ENCODE results near the gene MED13. TPM values are rescaled to one million over a fixed set of nuclear protein-coding genes. Genes with fewer than 3 reads are reported as not detected.

The MED13 gene
- total RNA-seq, 2 experiments from 2014 or later: 36.2 to 36.4 TPM

DNA sequence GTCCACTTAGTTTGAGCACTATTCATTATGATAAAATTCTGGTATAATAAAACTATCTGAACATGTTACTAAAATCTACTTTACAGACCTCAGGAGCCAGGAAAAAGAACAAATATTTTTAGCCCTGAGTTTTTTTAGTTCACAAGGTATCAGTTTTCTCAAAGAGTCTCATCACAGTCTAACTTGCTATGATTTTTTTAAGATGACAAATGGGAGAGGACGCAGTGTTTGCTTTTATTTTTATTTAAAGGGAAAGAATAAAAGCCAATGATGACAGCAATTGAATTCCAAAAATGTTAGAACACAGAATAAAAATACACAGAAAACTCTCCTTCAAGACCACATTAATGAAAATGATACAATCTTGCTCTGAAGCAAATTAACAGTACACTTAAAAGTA lies 7.4 kb downstream of the MED13 start:
- Mint-ChIP-seq H3K27ac (no peak overlapping the region), H3K36me3 (ENCODE audit: low read depth) (peaks cover 30% of the 10 kb centered on the region), H3K4me1 (ENCODE audit: low read depth) (peaks cover 54% of the 10 kb centered on the region), H3K27me3 (no peaks in the 10 kb centered on the region), H3K9me3 (no peaks in the 10 kb centered on the region), H3K4me3 (no peak overlapping the region)
- no peak for ATAC-seq
- CTCF ChIA-PET: interaction anchor here (1.4 to 2.7 kb wide), 2 partner anchors 8 to 52 kb away, joined by 3 to 9 read pairs; no protein-coding TSS in a partner anchor
- no peak for DNase-seq
- POLR2A ChIA-PET: no interaction called here
- TF ChIP-seq, protein P1, sequence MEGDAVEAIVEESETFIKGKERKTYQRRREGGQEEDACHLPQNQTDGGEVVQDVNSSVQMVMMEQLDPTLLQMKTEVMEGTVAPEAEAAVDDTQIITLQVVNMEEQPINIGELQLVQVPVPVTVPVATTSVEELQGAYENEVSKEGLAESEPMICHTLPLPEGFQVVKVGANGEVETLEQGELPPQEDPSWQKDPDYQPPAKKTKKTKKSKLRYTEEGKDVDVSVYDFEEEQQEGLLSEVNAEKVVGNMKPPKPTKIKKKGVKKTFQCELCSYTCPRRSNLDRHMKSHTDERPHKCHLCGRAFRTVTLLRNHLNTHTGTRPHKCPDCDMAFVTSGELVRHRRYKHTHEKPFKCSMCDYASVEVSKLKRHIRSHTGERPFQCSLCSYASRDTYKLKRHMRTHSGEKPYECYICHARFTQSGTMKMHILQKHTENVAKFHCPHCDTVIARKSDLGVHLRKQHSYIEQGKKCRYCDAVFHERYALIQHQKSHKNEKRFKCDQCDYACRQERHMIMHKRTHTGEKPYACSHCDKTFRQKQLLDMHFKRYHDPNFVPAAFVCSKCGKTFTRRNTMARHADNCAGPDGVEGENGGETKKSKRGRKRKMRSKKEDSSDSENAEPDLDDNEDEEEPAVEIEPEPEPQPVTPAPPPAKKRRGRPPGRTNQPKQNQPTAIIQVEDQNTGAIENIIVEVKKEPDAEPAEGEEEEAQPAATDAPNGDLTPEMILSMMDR (IDR thresholded peaks at IDR 0.05): no peak
- intact Hi-C loops (cut with micrococcal nuclease): no loop called here

DNA sequence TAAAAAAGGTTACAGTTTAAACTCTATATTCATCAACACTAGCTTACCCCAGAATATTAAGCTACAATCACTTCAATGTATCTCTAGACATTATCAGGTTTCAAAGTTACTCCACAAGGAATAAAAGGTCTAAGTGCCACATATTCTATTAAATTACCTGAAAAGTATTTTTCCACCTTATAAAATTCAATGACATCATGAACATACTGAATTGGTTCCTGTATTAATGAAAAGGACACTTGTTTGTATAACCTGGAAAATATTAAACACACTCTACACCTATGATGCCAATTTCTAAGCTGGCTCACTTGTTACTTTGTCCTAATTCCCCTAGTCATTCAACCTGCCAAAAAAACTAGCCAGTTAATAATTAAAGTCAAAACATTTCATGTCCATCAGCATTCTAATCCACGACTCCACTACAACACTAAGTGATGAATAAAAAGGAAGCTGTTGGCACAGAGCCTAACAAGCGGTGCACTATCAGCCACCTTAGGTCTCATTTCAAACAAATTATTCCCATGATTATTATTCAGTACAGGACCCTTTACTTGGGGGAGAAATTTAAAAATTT lies 12.2 kb downstream of the MED13 start:
- DNase-seq (no peak), ATAC-seq (no peak)
- Mint-ChIP-seq H3K27ac (peak overlapping the region; percentile 23), H3K9me3 (no peaks in the 10 kb centered on the region), H3K4me1 (ENCODE audit: low read depth) (peaks cover 46% of the 10 kb centered on the region), H3K36me3 (ENCODE audit: low read depth) (peaks cover 35% of the 10 kb centered on the region), H3K27me3 (no peaks in the 10 kb centered on the region), H3K4me3 (no peak overlapping the region)
- ChIA-PET CTCF (interaction anchor here (1.2 to 3.2 kb wide), 6 partner anchors 10 to 640 kb away, joined by 4 to 10 read pairs (median 7); no protein-coding TSS in a partner anchor), POLR2A (interaction anchor here (0.6 to 1.9 kb wide), 3 partner anchors 10 to 43 kb away, joined by 3 to 4 read pairs (median 3); partner anchors contain the start of gene MED13)
- intact Hi-C loops (cut with micrococcal nuclease): no loop called here
- TF ChIP-seq, protein P1 (IDR thresholded peaks at IDR 0.05): no peak

DNA sequence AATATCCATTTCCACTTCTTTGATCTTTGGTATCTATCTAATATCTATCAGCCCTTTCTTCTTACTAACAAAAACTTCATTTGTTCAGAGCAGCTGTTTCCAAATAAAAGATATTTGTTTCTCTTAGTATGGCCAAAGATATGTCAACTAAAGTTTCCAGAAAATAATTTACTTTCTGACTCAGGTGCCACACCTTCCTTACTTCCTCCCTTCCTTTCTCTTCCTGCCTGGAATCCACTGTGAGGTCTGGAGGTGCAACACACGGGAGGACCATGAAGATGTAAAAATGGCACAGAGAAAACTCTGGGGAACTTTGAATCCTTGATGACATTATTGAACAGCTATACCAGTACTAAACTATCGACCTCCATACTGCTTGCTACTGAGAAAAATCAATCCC lies 14.0 kb downstream of the MED13 start:
- Mint-ChIP-seq H3K27me3 (no peaks in the 10 kb centered on the region), H3K4me1 (ENCODE audit: low read depth) (peaks cover 41% of the 10 kb centered on the region), H3K27ac (no peak overlapping the region), H3K36me3 (ENCODE audit: low read depth) (peaks cover 37% of the 10 kb centered on the region), H3K4me3 (no peak overlapping the region), H3K9me3 (no peaks in the 10 kb centered on the region)
- TF ChIP-seq, protein P1 (IDR thresholded peaks at IDR 0.05): no peak
- CTCF ChIA-PET: interaction anchor here (0.7 to 0.9 kb wide), 2 partner anchors 18 to 58 kb away, joined by 3 to 4 read pairs; no protein-coding TSS in a partner anchor
- intact Hi-C loops (cut with micrococcal nuclease): no loop called here
- ATAC-seq: no peak
- no peak for DNase-seq
- POLR2A ChIA-PET: interaction anchor here (1.0 kb wide), 1 partner anchor 11 kb away, joined by 3 read pairs; no protein-coding TSS in a partner anchor

DNA sequence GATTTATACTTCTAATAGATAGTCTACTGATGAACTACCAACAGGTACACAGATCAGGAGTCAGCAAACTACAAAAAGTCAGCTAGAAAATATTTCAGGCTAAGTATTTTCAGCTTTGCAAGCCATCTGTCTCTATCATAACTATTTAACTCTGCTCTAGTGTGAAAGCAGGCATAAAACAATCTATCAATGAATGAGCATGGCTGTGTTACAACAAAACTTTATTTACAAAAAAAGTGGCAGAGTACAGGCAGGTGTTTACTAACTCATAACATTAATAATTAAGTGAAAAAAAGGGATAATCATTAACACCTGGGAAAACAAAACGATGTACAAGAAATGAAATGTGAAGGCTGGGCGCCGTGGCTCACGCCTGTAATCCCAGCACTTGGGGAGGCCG lies 15.8 kb downstream of the MED13 start:
- no peaks in the 10 kb centered on the region for H3K9me3 Mint-ChIP-seq
- ATAC-seq (no peak), DNase-seq (no peak)
- intact Hi-C loops (cut with micrococcal nuclease): no loop called here
- TF ChIP-seq, protein P1 (IDR thresholded peaks at IDR 0.05): no peak
- H3K4me3 Mint-ChIP-seq: no peak overlapping the region
- ChIA-PET CTCF (no interaction called here), POLR2A (interaction anchor here (0.5 kb wide), 1 partner anchor 55 kb away, joined by 4 read pairs; no protein-coding TSS in a partner anchor)
- no peaks in the 10 kb centered on the region for H3K27me3 Mint-ChIP-seq
- H3K27ac Mint-ChIP-seq: no peak overlapping the region
- peaks cover 40% of the 10 kb centered on the region for H3K4me1 Mint-ChIP-seq (ENCODE audit: low read depth)
- H3K36me3 Mint-ChIP-seq (ENCODE audit: low read depth): peaks cover 38% of the 10 kb centered on the region

DNA sequence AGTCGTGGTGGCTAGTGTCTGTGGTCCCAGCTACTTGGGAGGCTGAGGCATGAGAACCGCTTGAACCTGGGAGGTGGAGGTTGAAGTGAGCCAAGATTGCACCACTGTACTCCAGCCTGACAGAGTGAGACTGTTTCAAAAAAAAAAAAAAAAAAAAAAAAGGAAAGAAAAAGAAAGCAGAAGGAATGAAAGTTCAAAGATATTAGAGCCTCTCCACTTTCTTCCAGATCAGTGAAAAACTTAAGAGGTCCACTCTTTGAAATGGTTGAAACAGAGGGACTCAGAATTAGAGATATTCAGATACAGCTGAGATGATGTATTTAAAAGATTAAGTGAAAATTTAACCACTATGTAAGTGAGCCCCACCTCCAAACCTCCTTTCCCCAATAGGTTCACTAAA lies 16.8 kb downstream of the MED13 start:
- intact Hi-C loops (cut with micrococcal nuclease): no loop called here
- DNase-seq (no peak), ATAC-seq (no peak)
- H3K27ac Mint-ChIP-seq: no peak overlapping the region
- no peaks in the 10 kb centered on the region for H3K9me3 Mint-ChIP-seq
- no peaks in the 10 kb centered on the region for H3K27me3 Mint-ChIP-seq
- CTCF ChIA-PET: interaction anchor here (1.7 kb wide), 1 partner anchor 18 kb away, joined by 7 read pairs; no protein-coding TSS in a partner anchor
- peaks cover 44% of the 10 kb centered on the region for H3K4me1 Mint-ChIP-seq (ENCODE audit: low read depth)
- POLR2A ChIA-PET: interaction anchor here (1.6 kb wide), 1 partner anchor 11 kb away, joined by 4 read pairs; no protein-coding TSS in a partner anchor
- peaks cover 38% of the 10 kb centered on the region for H3K36me3 Mint-ChIP-seq (ENCODE audit: low read depth)
- TF ChIP-seq, protein P1 (IDR thresholded peaks at IDR 0.05): no peak
- H3K4me3 Mint-ChIP-seq: no peak overlapping the region
